ENCODE measurements around the gene PIGS. TPM values are rescaled to one million over a fixed set of nuclear protein-coding genes. Genes with fewer than 3 reads are reported as not detected.

PIGS gene
- total and polyA plus RNA-seq, 9 of the 15 experiments (the other 6 are each of a cell fraction or from before 2014, with no cell fraction given) = 47.5 to 138 (median 57.6) TPM

DNA sequence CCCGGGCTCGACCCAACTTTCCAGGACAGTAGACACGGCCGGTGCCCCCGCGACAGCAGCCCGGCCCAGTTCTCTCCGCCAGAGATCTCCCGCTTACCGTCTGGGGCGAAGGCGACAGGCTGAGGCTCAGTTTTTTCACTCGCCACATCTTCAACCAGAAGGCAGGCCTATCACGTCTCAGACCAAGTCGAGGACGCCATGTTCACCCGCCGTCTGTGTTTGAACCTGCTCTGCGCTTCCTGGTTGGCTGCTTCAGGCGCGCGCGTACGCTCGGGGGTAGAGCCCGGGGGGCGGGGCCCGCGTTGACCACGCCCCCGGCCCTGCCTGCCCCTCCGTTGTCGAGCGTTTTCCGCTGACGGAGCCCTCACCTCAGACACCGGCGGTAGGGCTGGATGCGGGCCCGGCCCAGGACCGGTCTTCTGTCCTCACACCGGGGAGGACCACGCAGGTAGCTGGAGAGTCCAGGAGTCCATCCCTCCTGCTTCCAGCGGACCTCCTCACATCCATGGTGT is 27.5 kb upstream of the PIGS start, which contains the start of gene SPAG5 (continued):
- TF ChIP-seq FOXP4 (CRISPR knock-in tag; IDR thresholded peaks at IDR 0.05; ENCODE audit: borderline replicate concordance) (no peak), NR4A1 (CRISPR knock-in tag; IDR thresholded peaks at IDR 0.05) (no peak), NR4A1 (tag; IDR thresholded peaks at IDR 0.05) (no peak), KLF13 (tag; IDR thresholded peaks at IDR 0.05; ENCODE audit: borderline replicate concordance, low read depth) (no peak), GATA2 (CRISPR knock-in tag; IDR thresholded peaks at IDR 0.05) (no peak), SP2 (IDR thresholded peaks at IDR 0.05; ENCODE audit: extremely low read depth, low read depth, low read length, poor library complexity, severe bottlenecking) (no peak), PRDM10 (IDR thresholded peaks at IDR 0.05; ENCODE audit: partially characterized antibody) (peak; percentile 38), ZNF212 (CRISPR knock-in tag; IDR thresholded peaks at IDR 0.05) (no peak), DDX20 (tag; IDR thresholded peaks at IDR 0.05; ENCODE audit: low read depth) (no peak), ZFP30 (CRISPR knock-in tag; IDR thresholded peaks at IDR 0.05; ENCODE audit: borderline replicate concordance) (no peak)
- TF ChIP-seq, protein P1, sequence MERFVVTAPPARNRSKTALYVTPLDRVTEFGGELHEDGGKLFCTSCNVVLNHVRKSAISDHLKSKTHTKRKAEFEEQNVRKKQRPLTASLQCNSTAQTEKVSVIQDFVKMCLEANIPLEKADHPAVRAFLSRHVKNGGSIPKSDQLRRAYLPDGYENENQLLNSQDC (CRISPR knock-in tag; IDR thresholded peaks at IDR 0.05) = 0 out of 2 replicates have a peak, but pooled peaks have one; percentile 66
- TF ChIP-seq, protein P2, sequence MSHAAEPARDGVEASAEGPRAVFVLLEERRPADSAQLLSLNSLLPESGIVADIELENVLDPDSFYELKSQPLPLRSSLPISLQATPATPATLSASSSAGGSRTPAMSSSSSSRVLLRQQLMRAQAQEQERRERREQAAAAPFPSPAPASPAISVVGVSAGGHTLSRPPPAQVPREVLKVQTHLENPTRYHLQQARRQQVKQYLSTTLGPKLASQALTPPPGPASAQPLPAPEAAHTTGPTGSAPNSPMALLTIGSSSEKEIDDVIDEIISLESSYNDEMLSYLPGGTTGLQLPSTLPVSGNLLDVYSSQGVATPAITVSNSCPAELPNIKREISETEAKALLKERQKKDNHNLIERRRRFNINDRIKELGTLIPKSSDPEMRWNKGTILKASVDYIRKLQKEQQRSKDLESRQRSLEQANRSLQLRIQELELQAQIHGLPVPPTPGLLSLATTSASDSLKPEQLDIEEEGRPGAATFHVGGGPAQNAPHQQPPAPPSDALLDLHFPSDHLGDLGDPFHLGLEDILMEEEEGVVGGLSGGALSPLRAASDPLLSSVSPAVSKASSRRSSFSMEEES (CRISPR knock-in tag; IDR thresholded peaks at IDR 0.05) = no peak
- TF ChIP-seq, protein P3, sequence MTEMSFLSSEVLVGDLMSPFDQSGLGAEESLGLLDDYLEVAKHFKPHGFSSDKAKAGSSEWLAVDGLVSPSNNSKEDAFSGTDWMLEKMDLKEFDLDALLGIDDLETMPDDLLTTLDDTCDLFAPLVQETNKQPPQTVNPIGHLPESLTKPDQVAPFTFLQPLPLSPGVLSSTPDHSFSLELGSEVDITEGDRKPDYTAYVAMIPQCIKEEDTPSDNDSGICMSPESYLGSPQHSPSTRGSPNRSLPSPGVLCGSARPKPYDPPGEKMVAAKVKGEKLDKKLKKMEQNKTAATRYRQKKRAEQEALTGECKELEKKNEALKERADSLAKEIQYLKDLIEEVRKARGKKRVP (CRISPR knock-in tag; IDR thresholded peaks at IDR 0.05) = no peak
- TF ChIP-seq, protein P4, sequence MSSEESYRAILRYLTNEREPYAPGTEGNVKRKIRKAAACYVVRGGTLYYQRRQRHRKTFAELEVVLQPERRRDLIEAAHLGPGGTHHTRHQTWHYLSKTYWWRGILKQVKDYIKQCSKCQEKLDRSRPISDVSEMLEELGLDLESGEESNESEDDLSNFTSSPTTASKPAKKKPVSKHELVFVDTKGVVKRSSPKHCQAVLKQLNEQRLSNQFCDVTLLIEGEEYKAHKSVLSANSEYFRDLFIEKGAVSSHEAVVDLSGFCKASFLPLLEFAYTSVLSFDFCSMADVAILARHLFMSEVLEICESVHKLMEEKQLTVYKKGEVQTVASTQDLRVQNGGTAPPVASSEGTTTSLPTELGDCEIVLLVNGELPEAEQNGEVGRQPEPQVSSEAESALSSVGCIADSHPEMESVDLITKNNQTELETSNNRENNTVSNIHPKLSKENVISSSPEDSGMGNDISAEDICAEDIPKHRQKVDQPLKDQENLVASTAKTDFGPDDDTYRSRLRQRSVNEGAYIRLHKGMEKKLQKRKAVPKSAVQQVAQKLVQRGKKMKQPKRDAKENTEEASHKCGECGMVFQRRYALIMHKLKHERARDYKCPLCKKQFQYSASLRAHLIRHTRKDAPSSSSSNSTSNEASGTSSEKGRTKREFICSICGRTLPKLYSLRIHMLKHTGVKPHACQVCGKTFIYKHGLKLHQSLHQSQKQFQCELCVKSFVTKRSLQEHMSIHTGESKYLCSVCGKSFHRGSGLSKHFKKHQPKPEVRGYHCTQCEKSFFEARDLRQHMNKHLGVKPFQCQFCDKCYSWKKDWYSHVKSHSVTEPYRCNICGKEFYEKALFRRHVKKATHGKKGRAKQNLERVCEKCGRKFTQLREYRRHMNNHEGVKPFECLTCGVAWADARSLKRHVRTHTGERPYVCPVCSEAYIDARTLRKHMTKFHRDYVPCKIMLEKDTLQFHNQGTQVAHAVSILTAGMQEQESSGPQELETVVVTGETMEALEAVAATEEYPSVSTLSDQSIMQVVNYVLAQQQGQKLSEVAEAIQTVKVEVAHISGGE (CRISPR knock-in tag; IDR thresholded peaks at IDR 0.05) = no peak
